ENCODE measurements around the gene ARRB2. TPM values are rescaled to one million over a fixed set of nuclear protein-coding genes. Genes with fewer than 3 reads are reported as not detected.
"Not testable (repeated sequence)": the region's sequence is repeated elsewhere in the genome, so short reads cannot be mapped to it uniquely, and the experiment has no call there.

Gene ARRB2
- polyA plus RNA-seq, 1 donor (not counting 4 experiments of a cell fraction or from before 2014, with no cell fraction given), result 11.5 TPM

DNA sequence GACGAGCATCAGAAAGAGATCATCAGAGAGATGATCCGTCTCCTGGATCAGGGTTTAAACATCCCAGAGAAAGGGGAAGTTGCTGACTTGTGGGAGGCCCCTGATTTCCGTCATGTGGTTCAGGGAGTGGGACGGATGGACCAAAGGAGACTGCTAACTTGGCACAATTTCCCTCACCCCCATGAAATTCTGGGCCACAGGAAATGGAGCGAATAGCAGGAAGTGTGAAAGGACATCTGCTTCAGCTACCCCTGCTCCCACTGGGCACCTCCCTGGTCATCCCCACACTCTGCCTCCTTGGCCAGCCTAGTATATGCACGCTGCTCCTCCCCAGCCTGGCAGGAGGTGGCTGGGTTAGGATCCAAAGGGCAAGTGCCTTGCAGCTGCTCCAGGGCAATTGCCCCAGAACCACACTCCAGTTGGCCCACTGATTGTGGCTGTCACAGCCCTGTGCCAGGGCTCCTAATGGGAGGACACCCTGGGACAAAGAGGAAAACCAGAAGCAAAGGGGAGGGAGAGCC, 1.3 kb downstream of the ARRB2 start:
- dilution Hi-C loops (cut with MboI; ENCODE audit: extremely low pct_ligation_motif_present, low sequenced_read_pairs), result no loop called here
- peak overlapping the region; percentile 72 for H3K4me2 ChIP-seq (ENCODE audit: control insufficient read depth, extremely low read depth, insufficient read depth, low read depth, low read length)
- H4K20me1 ChIP-seq (ENCODE audit: control insufficient read depth, extremely low read depth, insufficient read depth, low read length), result no peaks in the 10 kb centered on the region
- H3K36me3 ChIP-seq (ENCODE audit: control insufficient read depth in 2 of 2, extremely low read depth in 1 of 2, insufficient read depth in 2 of 2, low read length in 2 of 2), result no peaks in the 10 kb centered on the region
- no peak overlapping the region for H2AFZ ChIP-seq (ENCODE audit: control insufficient read depth, low read length)
- no peak for DNase-seq (ENCODE audit: low read depth, low spot score)
- H3K27me3 ChIP-seq (ENCODE audit: control insufficient read depth, extremely low read depth, insufficient read depth, low read length), result no peaks in the 10 kb centered on the region
- peak; percentile 29 for FAIRE-seq
- no peak overlapping the region for H3K27ac ChIP-seq (ENCODE audit: control insufficient read depth, insufficient read depth, low read length)
- no peaks in the 10 kb centered on the region for H3K9me3 ChIP-seq (ENCODE audit: control insufficient read depth, low read depth, low read length)
- H3K79me2 ChIP-seq (ENCODE audit: control insufficient read depth, insufficient read depth, low read length), result no peaks in the 10 kb centered on the region
- H3K9ac ChIP-seq (ENCODE audit: control insufficient read depth, extremely low read depth, insufficient read depth, low read length), result no peak overlapping the region
- peaks cover 9% of the 10 kb centered on the region for H3K4me1 ChIP-seq (ENCODE audit: control insufficient read depth, extremely low read depth, insufficient read depth, low read length)
- no peak overlapping the region for H3K4me3 ChIP-seq (ENCODE audit: control insufficient read depth in 2 of 3, extremely low read depth in 1 of 3, insufficient read depth in 2 of 3, low read depth in 1 of 3, low read length in 3 of 3)
- TF ChIP-seq EZH2 (IDR thresholded peaks at IDR 0.05; ENCODE audit: low read length) (no peak), CTCF (optimal IDR thresholded peaks at IDR 0.05 in 1 of 3, IDR thresholded peaks at IDR 0.05 in 1 of 3, conservative IDR thresholded peaks at IDR 0.05 in 1 of 3; ENCODE audit: extremely low read depth in 1 of 3, insufficient read depth in 2 of 3, low read length in 3 of 3) (no peak)
- H3K9me1 ChIP-seq (ENCODE audit: control insufficient read depth, extremely low read depth, insufficient read depth, low read length), result no peaks in the 10 kb centered on the region

DNA sequence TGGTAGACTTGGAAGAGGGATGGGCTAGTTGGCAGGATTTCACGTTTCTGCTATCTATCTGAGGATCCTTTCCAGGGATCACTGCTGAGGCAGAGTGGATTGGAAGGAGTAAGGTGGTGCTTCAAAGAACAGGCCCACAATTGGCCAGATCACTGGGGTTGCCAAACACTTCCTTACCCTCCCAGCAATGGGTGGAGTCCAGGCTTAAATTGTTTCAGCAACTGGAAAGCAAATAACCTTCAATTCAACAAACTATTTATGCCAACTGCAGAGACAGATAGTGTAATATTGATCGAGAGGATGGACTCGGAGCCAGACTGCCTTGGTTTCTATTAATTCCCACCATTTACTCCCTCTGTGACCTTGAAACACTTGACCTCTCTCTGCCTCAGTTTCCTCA, 2.1 kb downstream of the ARRB2 start:
- DNase-seq (ENCODE audit: low read depth, low spot score) (no peak), FAIRE-seq (no peak)
- Histone ChIP-seq H3K4me2 (ENCODE audit: control insufficient read depth, extremely low read depth, insufficient read depth, low read depth, low read length) (no peak overlapping the region), H3K79me2 (ENCODE audit: control insufficient read depth, insufficient read depth, low read length) (no peaks in the 10 kb centered on the region), H3K9me1 (ENCODE audit: control insufficient read depth, extremely low read depth, insufficient read depth, low read length) (no peaks in the 10 kb centered on the region), H3K27me3 (ENCODE audit: control insufficient read depth, extremely low read depth, insufficient read depth, low read length) (no peaks in the 10 kb centered on the region), H3K4me3 (ENCODE audit: control insufficient read depth in 2 of 3, extremely low read depth in 1 of 3, insufficient read depth in 2 of 3, low read depth in 1 of 3, low read length in 3 of 3) (no peak overlapping the region), H4K20me1 (ENCODE audit: control insufficient read depth, extremely low read depth, insufficient read depth, low read length) (no peaks in the 10 kb centered on the region), H3K27ac (ENCODE audit: control insufficient read depth, insufficient read depth, low read length) (no peak overlapping the region), H3K9ac (ENCODE audit: control insufficient read depth, extremely low read depth, insufficient read depth, low read length) (no peak overlapping the region), H3K9me3 (ENCODE audit: control insufficient read depth, low read depth, low read length) (no peaks in the 10 kb centered on the region), H2AFZ (ENCODE audit: control insufficient read depth, low read length) (no peak overlapping the region), H3K36me3 (ENCODE audit: control insufficient read depth in 2 of 2, extremely low read depth in 1 of 2, insufficient read depth in 2 of 2, low read length in 2 of 2) (no peaks in the 10 kb centered on the region), H3K4me1 (ENCODE audit: control insufficient read depth, extremely low read depth, insufficient read depth, low read length) (peaks cover 9% of the 10 kb centered on the region)
- dilution Hi-C loops (cut with MboI; ENCODE audit: extremely low pct_ligation_motif_present, low sequenced_read_pairs), result no loop called here
- TF ChIP-seq CTCF (optimal IDR thresholded peaks at IDR 0.05 in 1 of 3, IDR thresholded peaks at IDR 0.05 in 1 of 3, conservative IDR thresholded peaks at IDR 0.05 in 1 of 3; ENCODE audit: extremely low read depth in 1 of 3, insufficient read depth in 2 of 3, low read length in 3 of 3) (no peak), EZH2 (IDR thresholded peaks at IDR 0.05; ENCODE audit: low read length) (no peak)

DNA sequence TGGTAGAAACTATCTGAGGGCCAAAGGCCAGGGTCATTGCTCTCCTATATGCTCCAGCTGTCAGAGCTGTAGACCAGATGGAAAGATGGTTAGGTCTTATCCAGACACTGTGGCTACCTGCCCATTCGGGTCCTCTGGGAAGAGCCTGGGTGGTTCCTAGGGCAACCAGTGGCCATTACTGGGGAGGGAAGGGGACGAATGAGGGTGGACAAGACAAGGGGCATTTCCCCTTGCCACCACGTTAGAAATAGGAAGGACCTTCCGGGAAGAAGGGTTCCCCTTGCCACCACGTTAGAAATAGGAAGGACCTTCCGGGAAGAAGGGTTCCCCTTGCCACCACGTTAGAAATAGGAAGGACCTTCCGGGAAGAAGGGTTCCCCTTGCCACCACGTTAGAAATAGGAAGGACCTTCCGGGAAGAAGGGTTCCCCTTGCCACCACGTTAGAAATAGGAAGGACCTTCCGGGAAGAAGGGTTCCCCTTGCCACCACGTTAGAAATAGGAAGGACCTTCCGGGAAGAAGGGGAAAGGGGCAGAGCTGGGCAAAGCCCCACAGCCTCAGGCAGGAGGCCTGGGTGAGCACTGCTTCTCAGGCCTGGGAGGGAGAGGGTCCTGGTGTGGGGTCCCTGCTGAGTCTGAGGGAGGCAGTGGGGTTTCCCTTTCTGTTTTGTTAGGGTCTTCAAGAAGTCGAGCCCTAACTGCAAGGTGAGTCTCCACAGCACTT, 4.1 kb downstream of the ARRB2 start:
- FAIRE-seq; dilution Hi-C loops (cut with MboI; ENCODE audit: extremely low pct_ligation_motif_present, low sequenced_read_pairs); DNase-seq (ENCODE audit: low read depth, low spot score): not testable (repeated sequence)

More for the DNA sequence above, 4.1 kb downstream of the ARRB2 start:
- H3K27ac ChIP-seq (ENCODE audit: control insufficient read depth, insufficient read depth, low read length); H3K9me3 ChIP-seq (ENCODE audit: control insufficient read depth, low read depth, low read length); H3K79me2 ChIP-seq (ENCODE audit: control insufficient read depth, insufficient read depth, low read length); H3K36me3 ChIP-seq (ENCODE audit: control insufficient read depth in 2 of 2, extremely low read depth in 1 of 2, insufficient read depth in 2 of 2, low read length in 2 of 2); H2AFZ ChIP-seq (ENCODE audit: control insufficient read depth, low read length); H3K9ac ChIP-seq (ENCODE audit: control insufficient read depth, extremely low read depth, insufficient read depth, low read length); H3K4me2 ChIP-seq (ENCODE audit: control insufficient read depth, extremely low read depth, insufficient read depth, low read depth, low read length); H3K4me1 ChIP-seq (ENCODE audit: control insufficient read depth, extremely low read depth, insufficient read depth, low read length); H3K4me3 ChIP-seq (ENCODE audit: control insufficient read depth in 2 of 3, extremely low read depth in 1 of 3, insufficient read depth in 2 of 3, low read depth in 1 of 3, low read length in 3 of 3); H3K9me1 ChIP-seq (ENCODE audit: control insufficient read depth, extremely low read depth, insufficient read depth, low read length); H3K27me3 ChIP-seq (ENCODE audit: control insufficient read depth, extremely low read depth, insufficient read depth, low read length); H4K20me1 ChIP-seq (ENCODE audit: control insufficient read depth, extremely low read depth, insufficient read depth, low read length): not testable (repeated sequence)
